Skeletal muscle tissue (tissue), 4 donors: Measurements from ENCODE around the gene ADAM33. TPM values are rescaled to one million over a fixed set of nuclear protein-coding genes. Genes with fewer than 3 reads are reported as not detected.

Experiments
- H3K27ac ChIP-seq: one replicate; pipeline ENCODE4 v1.7.0; 2013; ENCODE audit warnings: mild to moderate bottlenecking, low read depth, low read length, inconsistent platforms
- H3K27me3 ChIP-seq, 3 donors: one replicate each; pipeline ENCODE4 v1.7.0; 2013; ENCODE audit warnings: low read length in 3 of 3; ENCODE audit not compliant: control insufficient read depth in 3 of 3, insufficient read depth in 3 of 3
- H3K36me3 ChIP-seq, 3 donors: one replicate each; pipeline ENCODE4 v1.7.0; 2013; ENCODE audit warnings: low read length in 3 of 3; ENCODE audit not compliant: control insufficient read depth in 3 of 3, insufficient read depth in 3 of 3
- H3K4me1 ChIP-seq, 3 donors: one replicate each; pipeline ENCODE4 v1.7.0; 2013; ENCODE audit warnings: low read length in 3 of 3, mild to moderate bottlenecking in 3 of 3; ENCODE audit not compliant: control insufficient read depth in 3 of 3, insufficient read depth in 3 of 3
- H3K4me3 ChIP-seq, 3 donors: one replicate each; pipeline ENCODE4 v1.7.0; 2013; ENCODE audit warnings: low read length in 3 of 3
- H3K9ac ChIP-seq, 3 donors: one replicate each; pipeline ENCODE4 v1.7.0; 2013; ENCODE audit warnings: low read length in 3 of 3, mild to moderate bottlenecking in 3 of 3, moderate library complexity in 2 of 3, low read depth in 1 of 3
- H3K9me3 ChIP-seq, 3 donors: one replicate each; pipeline ENCODE4 v1.7.0; 2013; ENCODE audit warnings: low read length in 3 of 3; ENCODE audit not compliant: control insufficient read depth in 3 of 3
- total RNA-seq: library from RNA; depleted of rRNA; stranded (reverse); fragments of >200 nt; gene quantifications from one replicate; pipeline ENCODE4 v1.2.3, GENCODE V29; 2014
- donor health status: Osteomylitis.

The ADAM33 gene
- total RNA-seq, 1 donor from 2014 or later, result 30.8 TPM

- H3K9ac ChIP-seq, result no peak overlapping the region
- H3K27me3 ChIP-seq, result no peaks in the 10 kb centered on the region
- no peaks in the 10 kb centered on the region for H3K4me1 ChIP-seq
- H3K36me3 ChIP-seq, result peaks cover 9 to 18% (median 10%) of the 10 kb centered on the region in 3 donors
- H3K9me3 ChIP-seq, result peaks cover 0 to 8% (median 0%) of the 10 kb centered on the region in 3 donors
- H3K27ac ChIP-seq, result no peak overlapping the region
- H3K4me3 ChIP-seq, result no peak overlapping the region
Measured at GRCh38 chr20:3652221-3652620, 29.6 kb downstream of the ADAM33 start.

GRCh38 chr20:3651204-3651962 lies 30.4 kb downstream of the ADAM33 start:
- Histone ChIP-seq H3K27me3 (no peaks in the 10 kb centered on the region), H3K36me3 (peaks cover 15 to 23% (median 18%) of the 10 kb centered on the region in 3 donors), H3K9ac (no peak overlapping the region), H3K4me3 (no peak overlapping the region), H3K27ac (no peak overlapping the region), H3K9me3 (peaks cover 0 to 8% (median 0%) of the 10 kb centered on the region in 3 donors), H3K4me1 (no peaks in the 10 kb centered on the region)

GRCh38 chr20:3648951-3649350 lies 32.9 kb downstream of the ADAM33 start:
- H3K27me3 ChIP-seq, result no peaks in the 10 kb centered on the region
- peaks cover 0 to 3% (median 0%) of the 10 kb centered on the region in 3 donors for H3K9me3 ChIP-seq
- H3K27ac ChIP-seq, result no peak overlapping the region
- H3K36me3 ChIP-seq, result peaks cover 31 to 40% (median 31%) of the 10 kb centered on the region in 3 donors
- no peak overlapping the region for H3K9ac ChIP-seq
- no peak overlapping the region for H3K4me3 ChIP-seq
- no peaks in the 10 kb centered on the region for H3K4me1 ChIP-seq

- Histone ChIP-seq H3K4me1 (no peaks in the 10 kb centered on the region), H3K36me3 (peaks cover 37 to 47% (median 38%) of the 10 kb centered on the region in 3 donors), H3K9ac (no peak overlapping the region), H3K9me3 (no peaks in the 10 kb centered on the region), H3K27ac (no peak overlapping the region), H3K27me3 (no peaks in the 10 kb centered on the region), H3K4me3 (no peak overlapping the region)
Measured at GRCh38 chr20:3647473-3647872, 34.3 kb downstream of the ADAM33 start.

GRCh38 chr20:3646651-3647050 lies 35.2 kb downstream of the ADAM33 start:
- Histone ChIP-seq H3K27me3 (no peaks in the 10 kb centered on the region), H3K27ac (no peak overlapping the region), H3K9me3 (no peaks in the 10 kb centered on the region), H3K9ac (no peak overlapping the region), H3K4me1 (no peaks in the 10 kb centered on the region), H3K4me3 (no peak overlapping the region), H3K36me3 (peaks cover 37 to 53% (median 43%) of the 10 kb centered on the region in 3 donors)

- Histone ChIP-seq H3K9me3 (no peaks in the 10 kb centered on the region), H3K27ac (no peak overlapping the region), H3K27me3 (no peaks in the 10 kb centered on the region), H3K4me3 (no peak overlapping the region), H3K4me1 (no peaks in the 10 kb centered on the region), H3K9ac (no peak overlapping the region), H3K36me3 (peaks cover 36 to 53% (median 43%) of the 10 kb centered on the region in 3 donors)
Measured at GRCh38 chr20:3646067-3646440, 35.8 kb downstream of the ADAM33 start.

GRCh38 chr20:3645309-3646066 lies 36.3 kb downstream of the ADAM33 start:
- Histone ChIP-seq H3K27me3 (no peaks in the 10 kb centered on the region), H3K9ac (no peak overlapping the region), H3K4me1 (no peaks in the 10 kb centered on the region), H3K9me3 (no peaks in the 10 kb centered on the region), H3K36me3 (peaks cover 36 to 55% (median 48%) of the 10 kb centered on the region in 3 donors), H3K27ac (no peak overlapping the region), H3K4me3 (no peak overlapping the region)

- Histone ChIP-seq H3K9ac (no peak overlapping the region), H3K9me3 (no peaks in the 10 kb centered on the region), H3K27me3 (no peaks in the 10 kb centered on the region), H3K4me3 (no peak overlapping the region), H3K4me1 (no peaks in the 10 kb centered on the region), H3K27ac (no peak overlapping the region), H3K36me3 (peaks cover 16 to 29% (median 23%) of the 10 kb centered on the region in 3 donors)
Measured at GRCh38 chr20:3640259-3640658, 41.6 kb downstream of the ADAM33 start.

- H3K36me3 ChIP-seq, result peaks cover under 1 to 9% (median 3%) of the 10 kb centered on the region in 3 donors
- no peak overlapping the region for H3K9ac ChIP-seq
- H3K27ac ChIP-seq, result no peak overlapping the region
- no peaks in the 10 kb centered on the region for H3K9me3 ChIP-seq
- H3K27me3 ChIP-seq, result no peaks in the 10 kb centered on the region
- H3K4me3 ChIP-seq, result no peak overlapping the region
- H3K4me1 ChIP-seq, result peaks cover 0 to 2% (median 0%) of the 10 kb centered on the region in 3 donors
Measured at GRCh38 chr20:3635346-3635745, 46.5 kb downstream of the ADAM33 start.

- H3K27me3 ChIP-seq, result no peaks in the 10 kb centered on the region
- H3K9ac ChIP-seq, result no peak overlapping the region
- H3K27ac ChIP-seq, result no peak overlapping the region
- H3K4me3 ChIP-seq, result no peak overlapping the region
- peaks cover 0 to 2% (median 0%) of the 10 kb centered on the region in 3 donors for H3K4me1 ChIP-seq
- H3K36me3 ChIP-seq, result peaks cover 5 to 16% (median 6%) of the 10 kb centered on the region in 3 donors
- no peaks in the 10 kb centered on the region for H3K9me3 ChIP-seq
Measured at GRCh38 chr20:3633913-3634478, 47.8 kb downstream of the ADAM33 start.
